Measurements from ENCODE around the gene TIMP3.

- TF ChIP-seq POLR2A (IDR thresholded peaks at IDR 0.05) (no peak), EP300 (IDR thresholded peaks at IDR 0.05) (no peak)
Observed at GRCh38 chr22:32858121-32858703, 56.7 kb downstream of the TIMP3 start.

All from upper lobe of left lung (tissue), 4 donors.